ENCODE data around the gene PPP4R3C.

The PPP4R3C gene

DNA sequence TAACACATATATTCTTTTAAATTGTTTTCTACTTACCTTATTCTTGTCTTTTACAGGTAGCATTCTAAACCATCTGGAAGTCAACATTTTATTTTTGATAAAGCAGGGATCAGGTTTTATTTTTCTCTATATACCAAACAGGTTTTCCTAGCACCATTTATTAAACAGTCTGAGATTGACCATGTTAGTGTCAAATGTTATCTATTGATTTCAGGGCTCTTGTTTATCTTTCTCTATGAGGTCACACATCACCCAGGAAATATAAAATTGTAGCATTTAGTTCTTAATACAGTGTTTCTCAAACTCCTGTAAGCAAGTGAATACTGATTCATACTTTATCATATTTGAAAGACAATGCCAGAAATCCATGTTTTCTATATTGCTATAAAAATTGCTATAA lies 28.1 kb downstream of the PPP4R3C start:
- Histone ChIP-seq H3K9me3 (no peaks in the 10 kb centered on the region), H3K36me3 (no peaks in the 10 kb centered on the region), H3K4me1 (no peaks in the 10 kb centered on the region), H3K27me3 (no peaks in the 10 kb centered on the region), H3K4me3 (ENCODE audit: low read depth, low read length) (no peak overlapping the region)
- TF ChIP-seq, protein P1, sequence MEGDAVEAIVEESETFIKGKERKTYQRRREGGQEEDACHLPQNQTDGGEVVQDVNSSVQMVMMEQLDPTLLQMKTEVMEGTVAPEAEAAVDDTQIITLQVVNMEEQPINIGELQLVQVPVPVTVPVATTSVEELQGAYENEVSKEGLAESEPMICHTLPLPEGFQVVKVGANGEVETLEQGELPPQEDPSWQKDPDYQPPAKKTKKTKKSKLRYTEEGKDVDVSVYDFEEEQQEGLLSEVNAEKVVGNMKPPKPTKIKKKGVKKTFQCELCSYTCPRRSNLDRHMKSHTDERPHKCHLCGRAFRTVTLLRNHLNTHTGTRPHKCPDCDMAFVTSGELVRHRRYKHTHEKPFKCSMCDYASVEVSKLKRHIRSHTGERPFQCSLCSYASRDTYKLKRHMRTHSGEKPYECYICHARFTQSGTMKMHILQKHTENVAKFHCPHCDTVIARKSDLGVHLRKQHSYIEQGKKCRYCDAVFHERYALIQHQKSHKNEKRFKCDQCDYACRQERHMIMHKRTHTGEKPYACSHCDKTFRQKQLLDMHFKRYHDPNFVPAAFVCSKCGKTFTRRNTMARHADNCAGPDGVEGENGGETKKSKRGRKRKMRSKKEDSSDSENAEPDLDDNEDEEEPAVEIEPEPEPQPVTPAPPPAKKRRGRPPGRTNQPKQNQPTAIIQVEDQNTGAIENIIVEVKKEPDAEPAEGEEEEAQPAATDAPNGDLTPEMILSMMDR (IDR thresholded peaks at IDR 0.05; ENCODE audit: low read depth, low read length), result no peak
- DNase-seq, result no peak
